ENCODE data around the gene SLC24A3.

SLC24A3 gene

DNA sequence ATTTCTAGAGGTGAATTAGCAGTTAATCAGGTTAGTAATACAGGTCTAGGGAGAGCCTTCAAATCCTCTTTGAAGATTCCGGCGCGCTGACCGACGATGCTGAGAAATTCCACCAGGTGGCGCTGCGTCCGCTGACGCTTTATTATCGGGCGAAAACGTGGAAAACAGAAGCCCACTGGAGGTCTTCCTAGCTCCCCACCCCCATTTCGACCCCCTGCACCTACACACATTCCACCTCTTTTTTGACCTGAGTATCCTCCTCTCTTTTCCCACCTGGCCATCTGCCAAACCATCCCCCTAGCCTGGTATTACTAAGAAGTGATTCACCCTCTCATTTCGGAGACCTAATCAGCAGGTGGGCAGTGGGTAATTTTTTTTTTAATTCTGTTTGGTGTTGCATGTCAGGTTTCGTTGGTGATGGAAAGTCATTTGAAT is 480.3 kb downstream of the SLC24A3 start:
- Histone ChIP-seq H3K4me1 (ENCODE audit: low read length) (0 out of 2 replicates have a peak, but pooled peaks cover 4% of the 10 kb centered on the region), H3K36me3 (replicated peaks; ENCODE audit: low read depth, low read length) (no peaks in the 10 kb centered on the region), H3K9ac (ENCODE audit: low read length) (no peak overlapping the region), H2AFZ (ENCODE audit: low read depth, low read length) (no peak overlapping the region), H4K20me1 (ENCODE audit: insufficient read depth, low read length) (no peaks in the 10 kb centered on the region), H3K4me2 (ENCODE audit: low read length) (peak overlapping the region; percentile 80), H3K79me2 (ENCODE audit: low read length) (no peaks in the 10 kb centered on the region), H3K4me3 (ENCODE audit: low read length) (peak overlapping the region; percentile 66), H3K27me3 (ENCODE audit: low read depth, low read length) (peaks cover 51% of the 10 kb centered on the region), H3K27ac (ENCODE audit: low read length) (no peak overlapping the region), H3K9me3 (ENCODE audit: insufficient read depth, low read length) (no peaks in the 10 kb centered on the region)
- TF ChIP-seq, protein P1, sequence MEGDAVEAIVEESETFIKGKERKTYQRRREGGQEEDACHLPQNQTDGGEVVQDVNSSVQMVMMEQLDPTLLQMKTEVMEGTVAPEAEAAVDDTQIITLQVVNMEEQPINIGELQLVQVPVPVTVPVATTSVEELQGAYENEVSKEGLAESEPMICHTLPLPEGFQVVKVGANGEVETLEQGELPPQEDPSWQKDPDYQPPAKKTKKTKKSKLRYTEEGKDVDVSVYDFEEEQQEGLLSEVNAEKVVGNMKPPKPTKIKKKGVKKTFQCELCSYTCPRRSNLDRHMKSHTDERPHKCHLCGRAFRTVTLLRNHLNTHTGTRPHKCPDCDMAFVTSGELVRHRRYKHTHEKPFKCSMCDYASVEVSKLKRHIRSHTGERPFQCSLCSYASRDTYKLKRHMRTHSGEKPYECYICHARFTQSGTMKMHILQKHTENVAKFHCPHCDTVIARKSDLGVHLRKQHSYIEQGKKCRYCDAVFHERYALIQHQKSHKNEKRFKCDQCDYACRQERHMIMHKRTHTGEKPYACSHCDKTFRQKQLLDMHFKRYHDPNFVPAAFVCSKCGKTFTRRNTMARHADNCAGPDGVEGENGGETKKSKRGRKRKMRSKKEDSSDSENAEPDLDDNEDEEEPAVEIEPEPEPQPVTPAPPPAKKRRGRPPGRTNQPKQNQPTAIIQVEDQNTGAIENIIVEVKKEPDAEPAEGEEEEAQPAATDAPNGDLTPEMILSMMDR (IDR thresholded peaks at IDR 0.05; ENCODE audit: low read depth, low read length) = peak; percentile 96
- no peak for TF ChIP-seq EZH2phosphoT487 (IDR thresholded peaks at IDR 0.05; ENCODE audit: low read depth)

DNA sequence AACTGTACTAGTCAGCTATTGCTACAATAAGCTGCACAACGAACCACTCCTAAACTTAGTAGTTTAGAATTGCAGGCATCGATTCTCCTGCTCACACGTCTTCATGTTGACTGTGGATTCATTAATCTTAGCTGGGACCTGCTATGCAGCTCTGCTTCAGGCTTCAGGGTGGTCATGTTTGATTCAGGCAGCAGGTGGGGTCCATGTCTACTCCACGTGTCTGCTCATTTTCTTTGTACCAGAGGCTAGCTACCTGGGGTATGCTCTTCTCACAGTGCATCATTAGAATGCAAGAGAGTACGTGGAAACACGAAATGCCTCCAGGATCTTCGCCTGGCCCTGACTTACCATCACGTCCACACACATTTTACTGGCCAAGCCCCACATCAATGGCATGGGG is 481.1 kb downstream of the SLC24A3 start:
- no peak overlapping the region for H3K4me2 ChIP-seq (ENCODE audit: low read length)
- TF ChIP-seq, protein P1 (IDR thresholded peaks at IDR 0.05; ENCODE audit: low read depth, low read length) = no peak
- TF ChIP-seq EZH2phosphoT487 (IDR thresholded peaks at IDR 0.05; ENCODE audit: low read depth) = no peak
- no peak overlapping the region for H3K4me3 ChIP-seq (ENCODE audit: low read length)
- H3K36me3 ChIP-seq (replicated peaks; ENCODE audit: low read depth, low read length) = no peaks in the 10 kb centered on the region
- 0 out of 2 replicates have a peak, but pooled peaks cover 4% of the 10 kb centered on the region for H3K4me1 ChIP-seq (ENCODE audit: low read length)
- no peaks in the 10 kb centered on the region for H4K20me1 ChIP-seq (ENCODE audit: insufficient read depth, low read length)
- H3K9me3 ChIP-seq (ENCODE audit: insufficient read depth, low read length) = no peaks in the 10 kb centered on the region
- no peak overlapping the region for H3K27ac ChIP-seq (ENCODE audit: low read length)
- H3K27me3 ChIP-seq (ENCODE audit: low read depth, low read length) = peaks cover 51% of the 10 kb centered on the region
- no peaks in the 10 kb centered on the region for H3K79me2 ChIP-seq (ENCODE audit: low read length)
- no peak overlapping the region for H2AFZ ChIP-seq (ENCODE audit: low read depth, low read length)
- no peak overlapping the region for H3K9ac ChIP-seq (ENCODE audit: low read length)

DNA sequence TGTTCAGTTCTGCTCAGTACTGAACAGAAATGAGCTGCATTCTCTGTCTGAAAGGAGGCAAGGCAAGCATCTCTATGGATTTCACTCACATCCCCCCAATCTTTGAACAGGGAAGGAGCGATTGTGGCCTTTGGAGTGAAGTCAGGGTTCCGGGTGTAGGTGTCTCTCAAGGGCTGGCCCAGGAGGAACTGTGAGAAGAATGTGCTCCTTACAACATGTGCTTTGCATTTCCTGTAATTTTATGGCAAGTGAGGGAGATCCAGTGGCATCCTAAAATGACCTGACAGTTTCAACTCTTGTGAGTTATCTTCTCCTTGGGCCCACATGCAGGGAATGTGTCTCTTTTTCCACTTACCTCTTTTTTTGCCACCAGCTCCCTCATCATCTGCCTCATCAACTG is 482.6 kb downstream of the SLC24A3 start:
- Histone ChIP-seq H3K79me2 (ENCODE audit: low read length) (no peaks in the 10 kb centered on the region), H4K20me1 (ENCODE audit: insufficient read depth, low read length) (no peaks in the 10 kb centered on the region), H3K4me2 (ENCODE audit: low read length) (no peak overlapping the region), H2AFZ (ENCODE audit: low read depth, low read length) (no peak overlapping the region), H3K4me1 (ENCODE audit: low read length) (0 out of 2 replicates have a peak, but pooled peaks cover 4% of the 10 kb centered on the region), H3K27ac (ENCODE audit: low read length) (no peak overlapping the region), H3K4me3 (ENCODE audit: low read length) (no peak overlapping the region), H3K9me3 (ENCODE audit: insufficient read depth, low read length) (no peaks in the 10 kb centered on the region), H3K27me3 (ENCODE audit: low read depth, low read length) (peaks cover 44% of the 10 kb centered on the region), H3K36me3 (replicated peaks; ENCODE audit: low read depth, low read length) (no peaks in the 10 kb centered on the region), H3K9ac (ENCODE audit: low read length) (no peak overlapping the region)
- no peak for TF ChIP-seq EZH2phosphoT487 (IDR thresholded peaks at IDR 0.05; ENCODE audit: low read depth)
- TF ChIP-seq, protein P1 (IDR thresholded peaks at IDR 0.05; ENCODE audit: low read depth, low read length) = no peak

DNA sequence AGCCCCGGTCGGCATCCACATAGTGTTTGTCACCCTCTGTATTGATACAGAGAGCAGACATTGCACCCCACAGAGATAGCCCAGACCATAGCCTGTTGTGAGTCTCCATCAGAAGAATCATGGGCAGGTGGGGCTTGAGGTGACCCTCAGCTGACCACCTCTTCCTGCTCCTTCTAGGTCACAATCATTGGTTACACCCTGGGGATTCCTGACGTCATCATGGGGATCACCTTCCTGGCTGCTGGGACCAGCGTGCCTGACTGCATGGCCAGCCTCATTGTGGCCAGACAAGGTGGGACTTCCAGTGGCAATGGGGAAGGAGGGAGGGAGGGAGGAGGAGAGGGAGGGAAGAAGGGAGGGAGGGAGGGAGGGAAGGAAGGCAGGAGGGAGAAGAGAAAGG is 484.2 kb downstream of the SLC24A3 start:
- H3K9ac ChIP-seq (ENCODE audit: low read length) = no peak overlapping the region
- no peaks in the 10 kb centered on the region for H3K79me2 ChIP-seq (ENCODE audit: low read length)
- TF ChIP-seq, protein P1 (IDR thresholded peaks at IDR 0.05; ENCODE audit: low read depth, low read length) = no peak
- no peak for TF ChIP-seq EZH2phosphoT487 (IDR thresholded peaks at IDR 0.05; ENCODE audit: low read depth)
- H3K4me3 ChIP-seq (ENCODE audit: low read length) = no peak overlapping the region
- no peaks in the 10 kb centered on the region for H4K20me1 ChIP-seq (ENCODE audit: insufficient read depth, low read length)
- H2AFZ ChIP-seq (ENCODE audit: low read depth, low read length) = no peak overlapping the region
- no peaks in the 10 kb centered on the region for H3K36me3 ChIP-seq (replicated peaks; ENCODE audit: low read depth, low read length)
- peaks cover 30% of the 10 kb centered on the region for H3K27me3 ChIP-seq (ENCODE audit: low read depth, low read length)
- 0 out of 2 replicates have a peak, but pooled peaks cover 4% of the 10 kb centered on the region for H3K4me1 ChIP-seq (ENCODE audit: low read length)
- H3K4me2 ChIP-seq (ENCODE audit: low read length) = no peak overlapping the region
- no peaks in the 10 kb centered on the region for H3K9me3 ChIP-seq (ENCODE audit: insufficient read depth, low read length)
- H3K27ac ChIP-seq (ENCODE audit: low read length) = no peak overlapping the region
